Mucosa of gallbladder (tissue), 1 donor: Measurements from ENCODE around the gene QSER1. TPM values are rescaled to one million over a fixed set of nuclear protein-coding genes. Genes with fewer than 3 reads are reported as not detected.
"Not testable (repeated sequence)": the region's sequence is repeated elsewhere in the genome, so short reads cannot be mapped to it uniquely, and the experiment has no call there.

Experiments used
- DNase-seq: peaks from one replicate; pipeline ENCODE4 v3.0.0-alpha.2; 2020; ENCODE audit warnings: low spot score
- total RNA-seq: library from RNA; stranded (reverse); gene quantifications from one replicate; pipeline ENCODE4 v1.2.1, GENCODE V29; 2021
- donor health status: DM: no; HTN: no; CAD: no.

The QSER1 gene
- total RNA-seq, result 26.9 TPM

GRCh38 chr11:32892355-32893092 lies at the start of gene QSER1:
QSER1 (plus strand) TSS chr11:32892811; CDS start chr11:32893126, 315 bp downstream.
- peak; percentile 68 for DNase-seq

GRCh38 chr11:32843544-32843943 lies 49.1 kb upstream of the QSER1 start:
- no peak for DNase-seq

GRCh38 chr11:32847511-32847910 lies 45.1 kb upstream of the QSER1 start:
- DNase-seq, result no peak

GRCh38 chr11:32849761-32850160 lies 42.9 kb upstream of the QSER1 start:
- no peak for DNase-seq

DNA sequence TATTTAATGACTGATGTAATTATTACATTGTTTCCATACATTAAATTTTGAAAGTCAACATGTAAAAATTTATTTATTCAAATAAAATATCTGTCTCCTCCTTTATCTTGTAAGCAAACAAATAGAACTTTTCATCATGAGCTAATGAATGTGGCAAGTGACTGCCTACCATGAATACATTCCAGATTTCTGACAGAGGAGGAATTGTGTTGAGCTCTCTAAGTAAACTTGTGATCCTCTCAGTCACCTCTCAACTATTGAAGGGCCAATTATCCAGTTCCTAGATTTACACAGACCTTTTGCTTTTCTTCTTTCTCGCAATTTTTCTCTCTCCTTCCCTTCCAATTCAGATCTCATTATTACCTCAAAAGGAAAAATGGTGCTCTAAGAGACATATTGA lies 41.4 kb upstream of the QSER1 start:
- DNase-seq, result no peak

- no peak for DNase-seq
These were observed 40.4 kb upstream of the QSER1 start for GRCh38 chr11:32852207-32852606.

- no peak for DNase-seq
These were observed 37.0 kb upstream of the QSER1 start for GRCh38 chr11:32855601-32856000.

DNA sequence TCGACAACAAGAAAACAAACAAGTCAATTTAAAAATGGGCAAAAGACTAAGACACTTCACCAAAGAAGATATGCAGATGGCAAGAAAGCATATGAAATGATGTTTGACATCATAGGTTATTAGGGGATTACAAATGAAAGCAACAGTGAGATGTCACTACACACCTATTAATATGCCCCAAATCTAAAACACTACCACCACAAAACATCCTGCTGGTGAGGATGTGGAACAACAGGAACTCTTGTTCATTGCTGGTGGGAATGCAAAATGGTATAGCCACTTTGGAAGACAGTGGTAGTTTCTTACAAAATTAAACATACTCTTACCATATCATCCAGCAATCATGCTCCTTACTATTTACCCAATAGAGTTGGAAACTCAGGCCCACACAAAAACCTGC lies 33.9 kb upstream of the QSER1 start:
- no peak for DNase-seq

- no peak for DNase-seq
These were observed 30.6 kb upstream of the QSER1 start for GRCh38 chr11:32861850-32862577.

DNA sequence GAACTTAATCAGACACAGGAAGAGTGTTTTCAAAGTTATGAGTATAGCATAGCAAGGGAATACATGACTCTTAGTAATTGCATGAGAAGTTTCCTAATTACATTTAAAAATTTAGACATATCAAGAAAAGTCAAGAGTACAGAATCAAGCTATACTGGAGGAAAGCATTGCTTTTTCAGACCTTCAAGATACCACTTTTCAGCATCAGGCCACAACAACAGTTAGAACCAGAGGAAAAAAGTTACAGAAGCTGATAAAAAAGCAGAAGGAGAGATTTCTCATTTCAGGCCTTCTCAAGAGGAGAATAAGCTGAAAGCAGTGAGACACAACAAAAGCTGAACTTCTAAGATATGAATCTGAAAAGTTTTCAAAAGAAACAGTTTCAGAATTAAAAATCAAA lies 28.1 kb upstream of the QSER1 start:
- no peak for DNase-seq

DNA sequence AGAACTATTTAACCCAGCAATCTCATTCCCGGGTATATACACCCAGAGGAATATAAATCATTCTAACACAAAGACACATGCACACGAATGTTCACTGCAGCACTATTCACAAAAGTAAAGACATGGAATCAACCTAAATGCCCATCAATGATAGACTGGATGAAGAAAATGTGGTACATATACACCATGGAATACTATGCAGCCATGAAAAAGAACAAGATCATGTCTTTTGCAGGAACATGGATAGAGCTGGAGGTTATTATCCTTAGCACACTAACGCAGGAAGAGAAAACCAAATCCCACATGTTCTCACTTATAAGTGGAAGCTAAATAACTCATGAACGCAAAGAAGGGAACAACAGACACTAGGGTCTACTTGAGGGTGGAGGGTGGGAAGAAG lies 23.9 kb upstream of the QSER1 start:
- DNase-seq, result not testable (repeated sequence)

DNA sequence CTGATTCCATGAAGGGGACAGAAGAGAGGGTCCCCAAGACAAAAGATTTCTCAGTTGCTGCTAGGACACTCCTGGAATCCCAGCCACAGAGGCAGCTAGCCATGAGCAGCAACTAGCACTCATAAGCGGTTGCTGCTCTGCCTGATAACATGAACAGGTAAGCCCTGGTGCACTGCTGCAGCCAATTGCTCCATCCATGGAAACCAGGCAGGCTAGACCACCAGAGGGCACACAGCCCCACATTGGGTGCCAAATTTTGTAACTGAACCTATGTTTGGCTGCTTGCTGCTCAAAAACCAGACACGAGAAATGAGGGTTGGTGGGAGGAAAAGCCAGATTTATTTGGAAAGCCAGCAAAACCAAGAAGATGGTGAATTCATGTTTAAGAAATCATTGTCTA lies 21.9 kb upstream of the QSER1 start:
- DNase-seq, result no peak

- no peak for DNase-seq
These were observed 18.5 kb upstream of the QSER1 start for GRCh38 chr11:32874132-32874531.

- no peak for DNase-seq
These were observed 11.3 kb upstream of the QSER1 start for GRCh38 chr11:32881286-32881685.

DNA sequence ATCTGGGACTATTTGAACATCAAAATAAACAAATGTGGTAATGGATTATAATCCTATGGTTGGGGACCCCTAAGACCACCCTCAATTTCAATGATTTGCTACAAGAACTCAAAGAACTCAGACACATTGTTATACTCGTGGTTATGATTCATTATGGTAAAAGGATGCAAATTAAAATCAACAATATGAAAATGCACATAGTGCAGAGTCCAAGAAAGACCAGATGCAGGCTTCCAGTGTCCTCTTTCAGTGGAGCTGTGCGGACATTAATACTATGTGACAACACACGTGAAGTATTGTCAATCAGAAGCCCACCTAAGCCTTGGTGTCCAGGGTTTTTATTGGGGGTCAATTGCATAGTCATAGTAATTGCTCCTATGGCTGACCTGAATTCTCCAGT lies 9.2 kb upstream of the QSER1 start:
- DNase-seq, result no peak

DNA sequence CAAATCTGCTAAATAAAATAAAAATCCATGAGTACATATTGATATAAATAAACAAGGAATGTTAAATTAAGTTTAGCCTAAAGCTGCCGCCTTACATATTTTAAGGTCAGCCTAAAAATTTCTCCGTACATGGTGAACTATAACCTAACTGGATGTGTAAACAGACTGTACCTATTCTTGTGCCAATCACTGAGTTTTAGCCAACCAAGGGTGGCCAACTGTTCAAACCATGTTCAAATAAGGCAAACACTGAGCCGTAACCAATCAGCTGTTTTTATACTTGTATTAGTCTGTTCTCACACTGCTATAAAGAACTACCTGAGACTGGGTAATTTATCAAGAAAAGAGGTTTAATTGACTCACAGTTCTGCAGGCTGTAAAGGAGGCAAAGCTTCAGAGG lies 8.6 kb upstream of the QSER1 start:
- no peak for DNase-seq

DNA sequence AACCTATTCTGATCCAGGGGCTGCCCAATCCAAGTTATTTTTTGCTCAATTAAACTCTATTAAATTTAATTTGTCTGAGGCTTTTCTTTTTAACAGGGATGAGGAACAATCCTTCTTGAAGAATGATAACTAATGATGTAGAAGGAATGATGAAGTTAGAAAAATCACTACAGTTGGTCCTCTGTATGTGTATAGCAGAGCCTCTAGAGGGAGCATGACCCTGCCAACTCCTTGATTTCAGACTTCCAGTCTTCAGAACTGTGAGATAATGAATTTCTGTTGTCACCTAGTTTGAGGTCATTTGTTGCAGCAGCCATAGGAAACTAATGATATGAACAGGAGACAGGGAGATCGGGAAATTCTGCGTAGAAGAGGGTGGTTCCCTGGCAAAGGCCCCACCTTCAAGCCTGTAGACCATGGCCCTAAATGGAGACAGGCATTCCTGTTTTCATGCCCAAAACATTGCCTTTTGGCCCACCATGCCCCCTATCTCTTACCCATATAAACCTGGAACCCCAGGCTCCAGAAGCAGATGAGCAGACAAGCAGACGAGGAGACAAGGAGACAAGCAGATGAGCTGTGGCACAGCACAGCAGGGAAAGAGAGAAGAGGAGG lies 7.7 kb upstream of the QSER1 start:
- no peak for DNase-seq

DNA sequence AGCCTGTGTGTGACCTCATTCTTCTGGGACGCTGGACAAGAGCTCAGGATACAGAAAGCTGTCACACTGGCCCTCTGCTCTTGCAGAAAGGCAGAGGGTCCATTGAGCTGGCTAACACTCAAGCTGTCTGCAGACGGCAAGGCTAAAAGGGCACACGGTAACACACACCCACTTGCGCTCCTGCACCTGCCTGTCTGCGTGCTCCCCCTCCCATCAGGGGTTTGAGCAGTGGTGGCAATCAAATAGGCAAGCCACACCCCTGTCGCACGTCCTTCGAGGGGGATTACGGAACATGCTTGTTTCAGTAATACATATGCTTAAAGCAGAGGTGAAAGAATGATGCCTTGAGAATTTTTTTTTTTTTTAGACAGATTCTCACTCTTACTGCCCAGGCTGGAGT lies 7.1 kb upstream of the QSER1 start:
- DNase-seq, result no peak

- no peak for DNase-seq
These were observed 6.4 kb upstream of the QSER1 start for GRCh38 chr11:32886180-32886579.

GRCh38 chr11:32887707-32888383 lies 4.8 kb upstream of the QSER1 start:
- not testable (repeated sequence) for DNase-seq

DNA sequence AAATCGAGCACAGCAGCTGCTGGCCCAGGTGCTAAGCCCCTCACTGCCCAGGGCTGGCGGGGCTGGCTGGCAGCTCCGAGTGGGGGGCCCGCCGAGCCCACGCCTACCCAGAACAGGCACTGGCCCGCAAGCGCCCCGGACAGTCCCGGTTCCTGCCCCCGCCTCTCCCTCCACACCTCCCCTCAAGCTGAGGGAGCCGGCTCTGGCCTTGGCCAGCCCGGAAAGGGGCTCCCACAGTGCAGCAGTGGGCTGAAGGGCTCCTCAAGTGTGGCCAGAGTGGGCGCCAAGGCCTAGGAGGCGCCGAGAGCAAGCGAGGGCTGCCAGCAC lies 4.3 kb upstream of the QSER1 start:
- not testable (repeated sequence) for DNase-seq

DNA sequence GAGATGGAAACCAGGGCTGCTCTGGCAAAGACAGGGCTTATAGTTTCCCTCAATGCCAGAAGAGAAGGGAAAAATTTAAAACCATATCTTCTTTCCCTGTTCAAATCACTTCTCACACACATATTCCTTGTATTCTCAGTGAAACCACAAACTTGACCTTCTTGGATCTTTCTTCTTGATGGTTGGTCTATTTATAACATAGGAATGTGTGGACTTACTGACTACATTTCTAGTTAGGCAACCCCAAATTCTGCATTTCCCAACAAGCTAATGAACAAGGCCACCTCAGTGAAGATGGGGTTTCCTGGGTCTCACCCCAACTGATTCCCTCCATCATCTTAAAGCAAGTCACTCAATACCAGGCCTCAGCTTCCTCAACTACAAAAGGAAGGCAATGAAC lies 3.8 kb upstream of the QSER1 start:
- no peak for DNase-seq
